K562 (cell line): ENCODE results near the gene ICA1L.

Experiments used
- CTCF ChIP-seq, 3 experiments: IDR thresholded peaks in 2 of 3; conservative IDR thresholded peaks in 1 of 3; 2 replicates each; pipeline ENCODE4 v1.5.1; 2011 to 2012; ENCODE audit warnings: low read length in 3 of 3, mild to moderate bottlenecking in 3 of 3, control low read depth in 2 of 3, improper control_type of control experiment in 1 of 3, inconsistent platforms in 1 of 3, low read depth in 1 of 3, mixed read lengths in 1 of 3, moderate library complexity in 1 of 3; ENCODE audit not compliant: insufficient read depth in 2 of 3
- EZH2 ChIP-seq: IDR thresholded peaks from 2 replicates; pipeline ENCODE4 v1.6.1; 2012; ENCODE audit warnings: low read depth, mild to moderate bottlenecking, inconsistent platforms, low read length, borderline replicate concordance
- GATAD2A ChIP-seq: fragments of 450-650 bp; IDR thresholded peaks from 2 replicates; pipeline ENCODE4 v1.6.1; 2017
- NR2C2 ChIP-seq, 2 experiments: fragments of 200-800 bp in 1 of 2; sonication (Bioruptor generic) in 1 of 2; sonication (generic) in 1 of 2; formaldehyde crosslinking in 1 of 2; IDR thresholded peaks; 2 replicates each; pipeline versions ENCODE4 v1.6.1 to v1.8.0; 2016 to 2022; ENCODE audit warnings: mild to moderate bottlenecking in 1 of 2, missing compliant biosample characterization in 1 of 2, missing genetic modification characterization in 1 of 2, missing genetic modification reagents in 1 of 2
- POLR2A ChIP-seq: fragments of 450-650 bp; conservative IDR thresholded peaks from 2 replicates; pipeline ENCODE4 v1.6.1; 2016
- POLR2AphosphoS5 ChIP-seq: IDR thresholded peaks from 2 replicates; pipeline ENCODE4 v1.6.1; 2011; ENCODE audit warnings: mild to moderate bottlenecking, low read depth, low read length, moderate library complexity; ENCODE audit not compliant: control insufficient read depth, insufficient read depth
- PTBP1 ChIP-seq: fragments of 200-400 bp; formaldehyde crosslinking; IDR thresholded peaks from 2 replicates; pipeline ENCODE4 v1.6.1; 2017; ENCODE audit warnings: low read depth, low read length
- RCOR1 ChIP-seq, 2 experiments: IDR thresholded peaks; 2 replicates each; pipeline ENCODE4 v1.6.1; 2012; ENCODE audit warnings: low read depth in 2 of 2, low read length in 2 of 2, borderline replicate concordance in 1 of 2, improper control_type of control experiment in 1 of 2
- XRCC4 ChIP-seq: IDR thresholded peaks from one replicate; pipeline ENCODE4 v1.6.1; 2011; ENCODE audit not compliant: insufficient read depth, insufficient read length; ENCODE audit errors: extremely low read depth
- ZBTB49 ChIP-seq: sonication (generic); formaldehyde crosslinking; IDR thresholded peaks from 2 replicates; pipeline ENCODE4 v1.8.0; 2022; ENCODE audit warnings: missing genetic modification reagents, mild to moderate bottlenecking, borderline replicate concordance
- ZC3H4 ChIP-seq: sonication (generic); formaldehyde crosslinking; IDR thresholded peaks from 2 replicates; pipeline ENCODE4 v1.9.0; 2021; ENCODE audit warnings: missing genetic modification reagents, borderline replicate concordance

GRCh38 chr2:202790676-202791075, 80.9 kb downstream of the ICA1L start:
- TF ChIP-seq PTBP1 (no peak), RCOR1 (IDR thresholded peaks at IDR 0.05; ENCODE audit: borderline replicate concordance in 1 of 2, low read depth in 2 of 2, low read length in 2 of 2) (no peak), POLR2AphosphoS5 (no peak), CTCF (IDR thresholded peaks at IDR 0.05 in 2 of 3, conservative IDR thresholded peaks at IDR 0.05 in 1 of 3; ENCODE audit: insufficient read depth in 2 of 3, low read depth in 1 of 3, low read length in 3 of 3) (no peak), ZBTB49 (CRISPR knock-in tag) (no peak), EZH2 (no peak), ZC3H4 (CRISPR knock-in tag) (no peak), NR2C2 (CRISPR knock-in tag; IDR thresholded peaks at IDR 0.05) (no peak), NR2C2 (tag; IDR thresholded peaks at IDR 0.05) (no peak), GATAD2A (no peak), POLR2A (no peak), XRCC4 (no peak)
